ENCODE data around the gene PPP1R13L. TPM values are rescaled to one million over a fixed set of nuclear protein-coding genes. Genes with fewer than 3 reads are reported as not detected.

The PPP1R13L gene
- total RNA-seq, 1 donor from 2014 or later, result 111 TPM

GRCh38 chr19:45363861-45364459 is 40.9 kb downstream of the PPP1R13L start:
- Histone ChIP-seq H3K36me3 (peaks cover 0 to 7% of the 10 kb centered on the region in 2 donors), H3K9me3 (no peaks in the 10 kb centered on the region)

GRCh38 chr19:45362291-45362690 is 42.6 kb downstream of the PPP1R13L start:
- Histone ChIP-seq H3K27ac (no peak overlapping the region), H3K4me3 (no peak overlapping the region), H3K4me1 (no peaks in the 10 kb centered on the region), H3K9me3 (no peaks in the 10 kb centered on the region), H3K27me3 (no peaks in the 10 kb centered on the region), H3K36me3 (peaks cover 0 to 7% of the 10 kb centered on the region in 2 donors)
- TF ChIP-seq POLR2A (IDR thresholded peaks at IDR 0.05) (no peak), POLR2AphosphoS5 (IDR thresholded peaks at IDR 0.05; ENCODE audit: insufficient read depth in 1 of 2, low read depth in 1 of 2) (no peak), CTCF (IDR thresholded peaks at IDR 0.05) (no peak)
- intact Hi-C loops (cut with DNase I), result no loop called here
- DNase-seq (ENCODE audit: extremely low spot score in 2 of 2), result no peak

More at GRCh38 chr19:45363861-45364459, 40.9 kb downstream of the PPP1R13L start:
- intact Hi-C loops (cut with DNase I), result no loop called here
- no peaks in the 10 kb centered on the region for H3K27me3 ChIP-seq
- H3K27ac ChIP-seq, result no peak overlapping the region
- no peaks in the 10 kb centered on the region for H3K4me1 ChIP-seq
- H3K4me3 ChIP-seq, result no peak overlapping the region
- DNase-seq (ENCODE audit: extremely low spot score in 2 of 2), result no peak
- TF ChIP-seq POLR2AphosphoS5 (IDR thresholded peaks at IDR 0.05; ENCODE audit: insufficient read depth in 1 of 2, low read depth in 1 of 2), result no peak
- TF ChIP-seq CTCF (IDR thresholded peaks at IDR 0.05), result no peak
- no peak for TF ChIP-seq POLR2A (IDR thresholded peaks at IDR 0.05)

GRCh38 chr19:45361608-45362007 is 43.3 kb downstream of the PPP1R13L start:
- no peak for DNase-seq (ENCODE audit: extremely low spot score in 2 of 2)
- Histone ChIP-seq H3K4me3 (no peak overlapping the region), H3K27me3 (no peaks in the 10 kb centered on the region), H3K9me3 (no peaks in the 10 kb centered on the region), H3K27ac (no peak overlapping the region), H3K36me3 (peaks cover 0 to 7% of the 10 kb centered on the region in 2 donors), H3K4me1 (no peaks in the 10 kb centered on the region)
- TF ChIP-seq POLR2A (IDR thresholded peaks at IDR 0.05) (no peak), POLR2AphosphoS5 (IDR thresholded peaks at IDR 0.05; ENCODE audit: insufficient read depth in 1 of 2, low read depth in 1 of 2) (no peak), CTCF (IDR thresholded peaks at IDR 0.05) (no peak)
- intact Hi-C loops (cut with DNase I), result no loop called here

GRCh38 chr19:45358213-45358792 is 46.6 kb downstream of the PPP1R13L start:
- intact Hi-C loops (cut with DNase I), result no loop called here
- Histone ChIP-seq H3K9me3 (no peaks in the 10 kb centered on the region), H3K4me3 (no peak overlapping the region), H3K27ac (no peak overlapping the region), H3K4me1 (no peaks in the 10 kb centered on the region), H3K27me3 (no peaks in the 10 kb centered on the region), H3K36me3 (peaks cover 0 to 7% of the 10 kb centered on the region in 2 donors)
- DNase-seq (ENCODE audit: extremely low spot score in 2 of 2), result no peak
- TF ChIP-seq POLR2AphosphoS5 (IDR thresholded peaks at IDR 0.05; ENCODE audit: insufficient read depth in 1 of 2, low read depth in 1 of 2) (no peak), POLR2A (IDR thresholded peaks at IDR 0.05) (no peak), CTCF (IDR thresholded peaks at IDR 0.05) (no peak)

- Histone ChIP-seq H3K4me3 (no peak overlapping the region), H3K36me3 (peaks cover 0 to 9% of the 10 kb centered on the region in 2 donors), H3K27me3 (no peaks in the 10 kb centered on the region), H3K27ac (no peak overlapping the region), H3K9me3 (no peaks in the 10 kb centered on the region), H3K4me1 (no peaks in the 10 kb centered on the region)
- DNase-seq (ENCODE audit: extremely low spot score in 2 of 2), result no peak
- TF ChIP-seq POLR2AphosphoS5 (IDR thresholded peaks at IDR 0.05; ENCODE audit: insufficient read depth in 1 of 2, low read depth in 1 of 2), result no peak
- intact Hi-C loops (cut with DNase I), result no loop called here
Measured at GRCh38 chr19:45357445-45357783, 47.5 kb downstream of the PPP1R13L start.

Measured in vagina (tissue), 2 donors.